ENCODE data around the gene DDX5. TPM values are rescaled to one million over a fixed set of nuclear protein-coding genes. Genes with fewer than 3 reads are reported as not detected.

DDX5 gene
- total RNA-seq, 1 experiment from 2014 or later: 369 TPM

GRCh38 chr17:64506576-64507412, 705 bp upstream of the DDX5 start, which contains the start of gene CEP95:
CEP95 (plus strand) TSS chr17:64506977; CDS start chr17:64507098, 121 bp downstream.
- peaks cover 50% of the 10 kb centered on the region for H3K36me3 ChIP-seq (ENCODE audit: insufficient read depth, low read length)
- H3K27ac ChIP-seq (ENCODE audit: low read length): peak within 1 kb of the TSS; percentile 94
- peaks cover 58% of the 10 kb centered on the region for H4K20me1 ChIP-seq (ENCODE audit: insufficient read depth, low read depth, low read length)
- H3K4me1 ChIP-seq (ENCODE audit: low read length): peaks cover 42% of the 10 kb centered on the region
- H3K27me3 ChIP-seq (ENCODE audit: low read length): no peaks in the 10 kb centered on the region
- DNase-seq: peak; percentile 99
- H2AFZ ChIP-seq (ENCODE audit: low read length): peak within 1 kb of the TSS; percentile 49
- H3K4me2 ChIP-seq (ENCODE audit: low read depth, low read length, poor library complexity, severe bottlenecking): peak within 1 kb of the TSS; percentile 97
- peaks cover 67% of the 10 kb centered on the region for H3K79me2 ChIP-seq (ENCODE audit: low read length)
- peak within 1 kb of the TSS; percentile 100 for H3K9ac ChIP-seq (ENCODE audit: low read length)
- peak within 1 kb of the TSS; percentile 97 for H3K4me3 ChIP-seq (ENCODE audit: low read length)
- H3K9me2 ChIP-seq (replicated peaks; ENCODE audit: insufficient read depth, low read length): no peaks in the 10 kb centered on the region
- H3K9me3 ChIP-seq (ENCODE audit: low read length): no peaks in the 10 kb centered on the region

GRCh38 chr17:64505340-64506200, 519 bp downstream of the DDX5 start:
- Histone ChIP-seq H2AFZ (ENCODE audit: low read length) (no peak overlapping the region), H3K4me2 (ENCODE audit: low read depth, low read length, poor library complexity, severe bottlenecking) (peak overlapping the region; percentile 97), H3K9me3 (ENCODE audit: low read length) (no peaks in the 10 kb centered on the region), H3K4me1 (ENCODE audit: low read length) (peaks cover 54% of the 10 kb centered on the region), H3K9ac (ENCODE audit: low read length) (peak overlapping the region; percentile 100), H3K27ac (ENCODE audit: low read length) (peak overlapping the region; percentile 94), H3K27me3 (ENCODE audit: low read length) (no peaks in the 10 kb centered on the region), H3K36me3 (ENCODE audit: insufficient read depth, low read length) (peaks cover 62% of the 10 kb centered on the region), H3K79me2 (ENCODE audit: low read length) (peaks cover 66% of the 10 kb centered on the region), H4K20me1 (ENCODE audit: insufficient read depth, low read depth, low read length) (peaks cover 69% of the 10 kb centered on the region), H3K9me2 (replicated peaks; ENCODE audit: insufficient read depth, low read length) (no peaks in the 10 kb centered on the region), H3K4me3 (ENCODE audit: low read length) (peak overlapping the region; percentile 97)
- DNase-seq: peak; percentile 94

GRCh38 chr17:64504769-64505339, 1.2 kb downstream of the DDX5 start:
- Histone ChIP-seq H2AFZ (ENCODE audit: low read length) (no peak overlapping the region), H3K9me2 (replicated peaks; ENCODE audit: insufficient read depth, low read length) (no peaks in the 10 kb centered on the region), H3K27ac (ENCODE audit: low read length) (peak overlapping the region; percentile 94), H3K79me2 (ENCODE audit: low read length) (peaks cover 64% of the 10 kb centered on the region), H3K9me3 (ENCODE audit: low read length) (no peaks in the 10 kb centered on the region), H3K4me2 (ENCODE audit: low read depth, low read length, poor library complexity, severe bottlenecking) (peak overlapping the region; percentile 97), H3K9ac (ENCODE audit: low read length) (peak overlapping the region; percentile 100), H3K27me3 (ENCODE audit: low read length) (no peaks in the 10 kb centered on the region), H3K36me3 (ENCODE audit: insufficient read depth, low read length) (peaks cover 64% of the 10 kb centered on the region), H3K4me3 (ENCODE audit: low read length) (peak overlapping the region; percentile 97), H3K4me1 (ENCODE audit: low read length) (peaks cover 61% of the 10 kb centered on the region), H4K20me1 (ENCODE audit: insufficient read depth, low read depth, low read length) (peaks cover 73% of the 10 kb centered on the region)
- DNase-seq: no peak

- DNase-seq: no peak
- Histone ChIP-seq H2AFZ (ENCODE audit: low read length) (no peak overlapping the region), H3K4me3 (ENCODE audit: low read length) (peak overlapping the region; percentile 97), H3K27ac (ENCODE audit: low read length) (peak overlapping the region; percentile 94), H3K9me3 (ENCODE audit: low read length) (no peaks in the 10 kb centered on the region), H3K4me1 (ENCODE audit: low read length) (peaks cover 69% of the 10 kb centered on the region), H4K20me1 (ENCODE audit: insufficient read depth, low read depth, low read length) (peaks cover 75% of the 10 kb centered on the region), H3K79me2 (ENCODE audit: low read length) (peaks cover 59% of the 10 kb centered on the region), H3K9me2 (replicated peaks; ENCODE audit: insufficient read depth, low read length) (no peaks in the 10 kb centered on the region), H3K4me2 (ENCODE audit: low read depth, low read length, poor library complexity, severe bottlenecking) (peak overlapping the region; percentile 97), H3K27me3 (ENCODE audit: low read length) (no peaks in the 10 kb centered on the region), H3K36me3 (ENCODE audit: insufficient read depth, low read length) (peaks cover 66% of the 10 kb centered on the region), H3K9ac (ENCODE audit: low read length) (peak overlapping the region; percentile 100)
These were observed 2.0 kb downstream of the DDX5 start for GRCh38 chr17:64503821-64504768.

- DNase-seq: no peak
- no peak overlapping the region for H3K4me3 ChIP-seq (ENCODE audit: low read length)
- peaks cover 77% of the 10 kb centered on the region for H4K20me1 ChIP-seq (ENCODE audit: insufficient read depth, low read depth, low read length)
- H3K27me3 ChIP-seq (ENCODE audit: low read length): no peaks in the 10 kb centered on the region
- peak overlapping the region; percentile 97 for H3K4me2 ChIP-seq (ENCODE audit: low read depth, low read length, poor library complexity, severe bottlenecking)
- no peaks in the 10 kb centered on the region for H3K9me3 ChIP-seq (ENCODE audit: low read length)
- no peaks in the 10 kb centered on the region for H3K9me2 ChIP-seq (replicated peaks; ENCODE audit: insufficient read depth, low read length)
- H2AFZ ChIP-seq (ENCODE audit: low read length): no peak overlapping the region
- H3K4me1 ChIP-seq (ENCODE audit: low read length): peaks cover 74% of the 10 kb centered on the region
- H3K79me2 ChIP-seq (ENCODE audit: low read length): peaks cover 52% of the 10 kb centered on the region
- H3K9ac ChIP-seq (ENCODE audit: low read length): 0 out of 2 replicates have a peak overlapping the region, but pooled peaks have one; percentile 5
- H3K36me3 ChIP-seq (ENCODE audit: insufficient read depth, low read length): peaks cover 69% of the 10 kb centered on the region
- peak overlapping the region; percentile 94; the same call in 1 of the 2 replicates for H3K27ac ChIP-seq (ENCODE audit: low read length)
These were observed 2.7 kb downstream of the DDX5 start for GRCh38 chr17:64503341-64503740.

GRCh38 chr17:64502809-64503208, 3.3 kb downstream of the DDX5 start:
- Histone ChIP-seq H2AFZ (ENCODE audit: low read length) (no peak overlapping the region), H4K20me1 (ENCODE audit: insufficient read depth, low read depth, low read length) (peaks cover 77% of the 10 kb centered on the region), H3K79me2 (ENCODE audit: low read length) (peaks cover 47% of the 10 kb centered on the region), H3K36me3 (ENCODE audit: insufficient read depth, low read length) (peaks cover 69% of the 10 kb centered on the region), H3K4me3 (ENCODE audit: low read length) (no peak overlapping the region), H3K9ac (ENCODE audit: low read length) (no peak overlapping the region), H3K9me3 (ENCODE audit: low read length) (no peaks in the 10 kb centered on the region), H3K4me2 (ENCODE audit: low read depth, low read length, poor library complexity, severe bottlenecking) (peak overlapping the region; percentile 97), H3K27me3 (ENCODE audit: low read length) (no peaks in the 10 kb centered on the region), H3K4me1 (ENCODE audit: low read length) (peaks cover 74% of the 10 kb centered on the region), H3K9me2 (replicated peaks; ENCODE audit: insufficient read depth, low read length) (no peaks in the 10 kb centered on the region), H3K27ac (ENCODE audit: low read length) (no peak overlapping the region)
- DNase-seq: no peak

GRCh38 chr17:64502021-64502420, 4.1 kb downstream of the DDX5 start:
- H3K4me2 ChIP-seq (ENCODE audit: low read depth, low read length, poor library complexity, severe bottlenecking): no peak overlapping the region
- H3K27ac ChIP-seq (ENCODE audit: low read length): no peak overlapping the region
- DNase-seq: no peak
- peaks cover 69% of the 10 kb centered on the region for H4K20me1 ChIP-seq (ENCODE audit: insufficient read depth, low read depth, low read length)
- no peaks in the 10 kb centered on the region for H3K9me3 ChIP-seq (ENCODE audit: low read length)
- no peak overlapping the region for H2AFZ ChIP-seq (ENCODE audit: low read length)
- H3K27me3 ChIP-seq (ENCODE audit: low read length): no peaks in the 10 kb centered on the region
- peaks cover 80% of the 10 kb centered on the region for H3K4me1 ChIP-seq (ENCODE audit: low read length)
- no peak overlapping the region for H3K4me3 ChIP-seq (ENCODE audit: low read length)
- H3K9me2 ChIP-seq (replicated peaks; ENCODE audit: insufficient read depth, low read length): no peaks in the 10 kb centered on the region
- peaks cover 69% of the 10 kb centered on the region for H3K36me3 ChIP-seq (ENCODE audit: insufficient read depth, low read length)
- no peak overlapping the region for H3K9ac ChIP-seq (ENCODE audit: low read length)
- H3K79me2 ChIP-seq (ENCODE audit: low read length): peaks cover 39% of the 10 kb centered on the region
